Type B pancreatic cell (in vitro differentiated cells): ENCODE data around the gene ZIC1. TPM values are rescaled to one million over a fixed set of nuclear protein-coding genes. Genes with fewer than 3 reads are reported as not detected.

Source experiments
- DNase-seq: peaks from one replicate; pipeline ENCODE4 v3.0.0; 2021; ENCODE audit warnings: mixed read lengths; ENCODE audit not compliant: unreplicated experiment; ENCODE audit errors: extremely low spot score
- H3K27ac Mint-ChIP-seq: 2 replicates; pipeline ENCODE4 v1.8.0; 2021; ENCODE audit warnings: mild to moderate bottlenecking, mixed read lengths
- H3K27me3 Mint-ChIP-seq: 2 replicates; pipeline ENCODE4 v1.8.0; 2021; ENCODE audit warnings: mixed read lengths
- H3K36me3 Mint-ChIP-seq: 2 replicates; pipeline ENCODE4 v1.8.0; 2021; ENCODE audit warnings: mixed read lengths
- H3K4me1 Mint-ChIP-seq: one replicate; pipeline ENCODE4 v1.8.0; 2021; ENCODE audit warnings: mixed read lengths; ENCODE audit not compliant: unreplicated experiment
- H3K4me3 Mint-ChIP-seq: 2 replicates; pipeline ENCODE4 v1.8.0; 2021; ENCODE audit warnings: mild to moderate bottlenecking, mixed read lengths
- H3K9me3 Mint-ChIP-seq: 2 replicates; pipeline ENCODE4 v1.8.0; 2021; ENCODE audit warnings: mixed read lengths
- CTCF ChIP-seq: fragments of 200-600 bp; sonication (generic); conservative IDR thresholded peaks from 2 replicates; pipeline ENCODE4 v1.5.0; 2021; ENCODE audit warnings: antibody characterized with exemption, mild to moderate bottlenecking
- total RNA-seq: library from RNA; stranded (reverse); gene quantifications from 2 replicates; pipeline ENCODE4 v1.2.1, GENCODE V29; 2021; ENCODE audit warnings: low replicate concordance

Gene ZIC1
- total RNA-seq, 1 donor from 2014 or later, result 184 TPM

- no peak overlapping the region for H3K27ac Mint-ChIP-seq
- H3K27me3 Mint-ChIP-seq, result peaks cover 96% of the 10 kb centered on the region
- no peak for TF ChIP-seq CTCF
- no peak for DNase-seq
- peaks cover 15% of the 10 kb centered on the region for H3K4me1 Mint-ChIP-seq
- H3K4me3 Mint-ChIP-seq, result no peak overlapping the region
- no peaks in the 10 kb centered on the region for H3K36me3 Mint-ChIP-seq
- H3K9me3 Mint-ChIP-seq, result no peaks in the 10 kb centered on the region
Measured at GRCh38 chr3:147365196-147366115, 43.7 kb upstream of the ZIC1 start.

- Mint-ChIP-seq H3K4me3 (peak overlapping the region; percentile 84), H3K27ac (peak overlapping the region; percentile 54)
- TF ChIP-seq CTCF, result no peak
Measured at GRCh38 chr3:147367676-147368075, 41.5 kb upstream of the ZIC1 start.

GRCh38 chr3:147368151-147368550 is 41.0 kb upstream of the ZIC1 start:
- peaks cover 9% of the 10 kb centered on the region for H3K4me1 Mint-ChIP-seq
- DNase-seq, result no peak
- no peaks in the 10 kb centered on the region for H3K36me3 Mint-ChIP-seq
- TF ChIP-seq CTCF, result no peak
- peak overlapping the region; percentile 84 for H3K4me3 Mint-ChIP-seq
- peak overlapping the region; percentile 54 for H3K27ac Mint-ChIP-seq
- peaks cover 1% of the 10 kb centered on the region for H3K9me3 Mint-ChIP-seq
- peaks cover 96% of the 10 kb centered on the region for H3K27me3 Mint-ChIP-seq

More at GRCh38 chr3:147367676-147368075, 41.5 kb upstream of the ZIC1 start:
- Mint-ChIP-seq H3K4me1 (peaks cover 7% of the 10 kb centered on the region), H3K27me3 (peaks cover 96% of the 10 kb centered on the region), H3K9me3 (no peaks in the 10 kb centered on the region), H3K36me3 (no peaks in the 10 kb centered on the region)
- DNase-seq, result no peak

GRCh38 chr3:147368561-147369221 is 40.5 kb upstream of the ZIC1 start:
- DNase-seq, result no peak
- Mint-ChIP-seq H3K4me3 (peak overlapping the region; percentile 84), H3K36me3 (no peaks in the 10 kb centered on the region), H3K9me3 (peaks cover 4% of the 10 kb centered on the region), H3K27ac (peak overlapping the region; percentile 54), H3K27me3 (peaks cover 96% of the 10 kb centered on the region), H3K4me1 (peaks cover 12% of the 10 kb centered on the region)
- TF ChIP-seq CTCF, result no peak

GRCh38 chr3:147369231-147369630 is 39.9 kb upstream of the ZIC1 start:
- H3K36me3 Mint-ChIP-seq, result no peaks in the 10 kb centered on the region
- peaks cover 96% of the 10 kb centered on the region for H3K27me3 Mint-ChIP-seq
- no peak for DNase-seq
- H3K27ac Mint-ChIP-seq, result peak overlapping the region; percentile 54
- peak overlapping the region; percentile 84 for H3K4me3 Mint-ChIP-seq
- peaks cover 12% of the 10 kb centered on the region for H3K4me1 Mint-ChIP-seq
- no peak for TF ChIP-seq CTCF
- peaks cover 4% of the 10 kb centered on the region for H3K9me3 Mint-ChIP-seq
